HG02970 (cell line): ENCODE results near the gene C2CD2.
A peak's percentile ranks its signal among the peaks of the same experiment; 100 is the strongest.
"Not testable (repeated sequence)": the region's sequence is repeated elsewhere in the genome, so short reads cannot be mapped to it uniquely, and the experiment has no call there.

Experiments
- ATAC-seq: cut with Tn5 transposase; IDR thresholded peaks from one replicate; pipeline ENCODE4 v1.9.1; 2021; ENCODE audit warnings: mild to moderate bottlenecking, moderate library complexity, moderate number of reproducible peaks; ENCODE audit not compliant: unreplicated experiment, low FRiP score

C2CD2 gene

GRCh38 chr21:41953831-41954653, at the start of gene C2CD2:
C2CD2 (minus strand) TSS chr21:41954018; CDS start chr21:41953648, 370 bp downstream.
- peak; percentile 43 for ATAC-seq

- ATAC-seq, result no peak
Observed at GRCh38 chr21:42003051-42003461, 49.2 kb upstream of the C2CD2 start.

GRCh38 chr21:42002421-42002958, 48.7 kb upstream of the C2CD2 start:
- ATAC-seq, result no peak

- ATAC-seq, result no peak
Observed at GRCh38 chr21:42001781-42002180, 48.0 kb upstream of the C2CD2 start.

- no peak for ATAC-seq
Observed at GRCh38 chr21:42000908-42001307, 47.1 kb upstream of the C2CD2 start.

DNA sequence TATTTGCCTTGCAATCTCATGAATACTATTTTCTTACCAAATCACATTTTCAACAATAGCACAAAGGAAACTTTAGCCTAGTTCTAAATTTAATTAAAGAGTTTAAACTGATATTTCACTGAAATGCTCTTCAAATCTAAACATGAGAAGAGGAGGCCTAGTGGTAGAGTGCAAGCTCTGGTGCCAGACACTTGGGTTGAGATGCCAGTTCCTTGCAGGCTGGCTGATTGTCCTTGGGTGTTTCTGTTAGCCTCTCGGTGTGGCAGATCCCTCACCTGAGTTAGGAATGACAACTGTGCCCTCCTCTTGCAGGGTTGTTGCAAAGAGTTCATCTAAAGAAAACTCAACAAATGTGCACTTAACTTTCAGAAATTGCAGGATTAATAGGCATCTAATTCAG, 43.8 kb upstream of the C2CD2 start:
- no peak for ATAC-seq

DNA sequence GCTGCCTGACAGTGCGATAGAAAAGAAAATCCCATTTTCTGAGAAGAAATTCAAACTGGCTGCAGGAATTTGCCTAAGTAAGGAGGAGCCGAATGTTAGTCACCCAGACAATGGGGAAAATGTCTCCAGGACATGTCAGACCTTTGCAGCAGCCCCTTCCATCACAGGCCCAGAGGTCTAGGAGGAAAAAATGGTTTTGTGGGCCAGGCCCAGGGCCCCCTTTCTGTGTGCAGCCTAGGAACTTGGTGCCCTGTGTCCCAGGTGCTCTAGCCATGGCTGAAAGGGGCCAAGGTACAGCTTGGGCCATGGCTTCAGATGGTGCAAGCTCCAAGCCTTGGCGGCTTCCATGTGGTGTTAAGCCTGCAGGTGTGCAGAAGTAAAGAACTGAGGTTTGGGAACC, 41.8 kb upstream of the C2CD2 start:
- ATAC-seq, result no peak

DNA sequence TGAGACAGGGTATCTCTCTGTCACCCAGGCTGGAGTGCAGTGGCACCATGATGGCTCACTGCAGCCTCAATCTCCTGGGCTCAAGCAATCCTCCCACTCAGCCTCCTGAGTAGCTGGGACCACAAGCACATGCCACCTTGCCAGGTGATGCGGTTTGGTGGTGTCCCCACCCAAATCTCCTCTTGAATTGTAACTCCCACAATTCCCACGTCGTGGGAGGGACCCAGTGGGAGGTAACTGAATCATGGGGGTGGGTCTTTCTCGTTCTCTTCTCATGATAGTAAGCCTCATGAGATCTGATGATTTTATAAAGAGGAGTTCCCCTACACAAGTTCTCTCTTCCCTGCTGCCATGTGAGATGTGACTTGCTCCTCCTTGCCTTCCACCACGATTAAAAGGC, 40.8 kb upstream of the C2CD2 start:
- not testable (repeated sequence) for ATAC-seq

DNA sequence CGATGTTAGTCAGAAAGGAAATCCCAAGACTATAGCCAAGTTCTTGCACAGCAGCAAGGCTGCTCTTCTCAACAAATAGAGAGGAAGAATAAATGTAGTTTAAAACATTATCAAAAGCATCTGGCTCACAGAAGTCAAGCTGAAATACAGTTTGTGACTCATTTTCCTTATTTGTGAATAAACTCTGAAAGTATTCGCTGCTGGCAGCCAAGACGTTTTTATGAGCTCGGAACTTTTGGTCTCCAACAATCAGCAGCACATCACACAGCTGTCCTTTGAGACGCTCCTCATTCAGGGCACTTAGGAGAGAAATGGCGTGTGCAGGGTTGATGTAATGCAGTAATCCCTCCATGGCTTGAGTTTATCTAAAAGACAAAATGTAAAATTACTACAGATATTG, 39.9 kb upstream of the C2CD2 start:
- no peak for ATAC-seq

DNA sequence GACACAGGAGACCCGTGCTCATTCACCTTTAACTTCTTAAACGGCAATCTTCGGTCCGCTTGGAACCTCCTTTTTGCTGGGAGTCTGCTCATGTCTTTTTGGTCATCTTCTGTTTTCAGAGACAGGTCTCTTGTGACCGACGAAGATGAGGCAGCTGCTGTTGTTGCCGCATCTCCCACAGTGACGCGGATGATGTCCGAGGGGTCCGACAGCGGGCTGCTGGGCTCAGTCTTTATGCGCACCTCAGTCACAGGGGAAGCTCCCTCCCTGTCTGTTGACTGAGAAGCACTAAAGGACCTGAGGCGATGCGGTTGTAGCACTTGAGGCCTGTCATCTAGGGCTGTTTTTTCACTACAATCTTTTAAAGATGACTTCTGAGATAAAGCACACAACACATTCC, 38.8 kb upstream of the C2CD2 start:
- ATAC-seq, result no peak

DNA sequence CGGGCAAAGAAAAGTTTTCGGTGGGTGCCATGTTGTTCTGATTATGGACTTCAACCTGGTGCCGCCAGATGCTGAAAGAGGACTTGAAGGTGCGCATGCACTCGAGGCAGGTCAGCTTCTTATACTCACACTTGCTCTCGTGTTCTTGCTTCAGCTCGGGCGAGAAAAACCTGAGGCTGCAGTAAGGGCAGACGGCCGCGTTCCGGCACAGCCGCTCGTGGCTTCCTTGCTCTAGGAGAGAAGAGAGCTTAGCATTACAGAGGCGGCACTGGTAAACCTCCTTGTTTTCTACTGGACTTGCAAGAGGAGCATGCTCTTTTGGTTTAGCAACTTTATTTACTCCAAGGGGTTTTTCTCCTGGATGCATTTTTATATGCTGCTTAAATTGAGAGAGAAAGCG, 37.8 kb upstream of the C2CD2 start:
- no peak for ATAC-seq

DNA sequence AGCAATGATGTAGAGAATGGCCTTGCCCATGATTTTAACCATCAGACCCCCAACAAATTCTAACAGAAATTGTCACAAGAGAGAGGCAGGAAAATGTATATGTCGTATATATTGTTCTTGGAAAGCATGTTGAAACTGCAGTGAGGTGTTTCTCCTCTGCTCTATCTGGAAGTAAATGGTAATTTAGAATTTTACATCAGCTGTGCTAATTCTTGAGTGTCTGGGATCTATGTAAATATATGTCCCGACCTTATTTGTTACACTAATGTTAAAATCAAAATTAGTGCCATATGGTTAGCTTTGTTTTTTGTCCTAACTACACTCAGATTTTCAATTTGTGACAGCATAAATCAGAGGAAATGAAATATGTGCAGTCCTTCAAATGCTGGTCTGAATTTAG, 35.9 kb upstream of the C2CD2 start:
- ATAC-seq, result no peak

- ATAC-seq, result no peak
Observed at GRCh38 chr21:41987310-41987709, 33.5 kb upstream of the C2CD2 start.

GRCh38 chr21:41985662-41986416, 32.0 kb upstream of the C2CD2 start:
- no peak for ATAC-seq

- no peak for ATAC-seq
Observed at GRCh38 chr21:41983229-41983628, 29.4 kb upstream of the C2CD2 start.

DNA sequence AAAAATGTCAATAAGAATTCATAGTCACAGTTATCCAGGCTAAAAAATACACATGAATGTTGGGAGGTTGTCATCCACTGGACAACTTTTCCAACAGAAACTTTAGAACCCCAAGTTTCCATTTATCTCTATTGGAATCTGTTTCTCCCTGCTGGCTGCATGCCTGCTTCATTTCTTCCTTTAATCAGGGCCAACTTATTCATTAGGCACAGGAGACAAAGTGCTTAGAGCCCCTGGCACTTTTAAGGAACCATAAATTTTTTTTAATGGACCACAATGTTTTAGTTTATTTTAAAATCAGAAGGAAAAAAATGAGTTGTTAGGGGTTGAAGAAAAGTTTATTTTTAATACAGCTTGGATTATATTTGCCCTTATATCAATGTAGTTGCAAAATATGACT, 26.7 kb upstream of the C2CD2 start:
- ATAC-seq, result no peak

DNA sequence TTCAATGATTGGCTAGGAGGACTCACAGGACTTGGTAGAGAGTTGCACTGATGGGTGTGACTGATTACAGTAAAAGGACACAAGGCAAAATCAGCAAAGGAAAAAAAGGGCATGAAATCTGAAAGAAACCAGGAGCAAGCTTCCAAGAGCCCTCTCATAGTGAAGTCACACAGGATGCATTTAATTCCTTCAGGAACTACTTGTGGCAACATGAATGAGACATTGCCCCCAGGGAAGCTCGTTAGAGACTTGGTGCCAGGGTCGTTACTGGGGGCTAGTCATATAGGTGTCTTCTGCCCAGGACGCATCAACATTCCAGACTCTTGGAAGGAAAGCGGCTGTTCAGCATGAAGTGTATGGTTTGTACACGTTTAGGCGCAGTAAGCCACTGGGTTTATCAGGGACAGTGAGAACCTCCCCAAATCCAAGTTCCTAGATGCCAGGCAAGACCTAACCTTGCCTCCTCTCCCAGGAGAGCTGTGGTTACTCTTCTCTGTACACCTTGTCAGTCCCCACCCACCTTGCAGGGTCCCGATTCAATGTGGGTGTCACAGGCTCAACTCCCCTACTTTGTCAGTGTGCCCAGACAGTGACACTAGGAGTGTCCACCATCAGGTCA, 26.0 kb upstream of the C2CD2 start:
- no peak for ATAC-seq

- ATAC-seq, result no peak
Observed at GRCh38 chr21:41979335-41979734, 25.5 kb upstream of the C2CD2 start.

- no peak for ATAC-seq
Observed at GRCh38 chr21:41977034-41977950, 23.5 kb upstream of the C2CD2 start.

DNA sequence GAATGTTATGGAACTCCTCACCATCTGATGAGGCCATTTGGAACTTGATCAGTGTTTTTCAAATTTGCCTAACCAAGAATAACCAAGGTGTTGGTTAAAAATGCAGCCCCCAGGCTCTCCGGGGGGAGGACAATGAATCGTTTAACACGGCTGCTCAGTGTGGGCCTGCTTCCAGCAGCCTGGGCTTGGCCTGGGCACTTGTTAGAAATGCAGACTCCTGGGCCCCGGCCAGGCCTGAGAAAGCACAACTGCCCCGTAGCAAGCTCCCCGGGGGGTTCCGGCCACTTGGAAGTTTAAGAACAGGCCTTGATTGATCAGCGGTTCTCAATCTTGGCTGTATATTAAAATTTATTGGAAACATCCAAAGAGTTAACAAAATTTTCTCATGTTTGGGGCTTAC, 22.8 kb upstream of the C2CD2 start:
- ATAC-seq, result no peak
